Ovary (tissue), 9 donors: ENCODE measurements around the gene REST. TPM values are rescaled to one million over a fixed set of nuclear protein-coding genes. Genes with fewer than 3 reads are reported as not detected.
A peak's percentile ranks its signal among the peaks of the same experiment; 100 is the strongest.

Source experiments
- DNase-seq, 5 donors: peaks; one replicate each; pipeline ENCODE4 v3.0.0-alpha.2; 2019 to 2020
- H3K27ac ChIP-seq, 2 donors: fragments of 200-600 bp; one replicate each; pipeline versions ENCODE4 v1.5.1 to v1.8.0; 2019 to 2022
- H3K27me3 ChIP-seq: fragments of 200-600 bp; one replicate; pipeline ENCODE4 v1.8.0; 2022
- H3K36me3 ChIP-seq: fragments of 200-600 bp; sonication (generic); one replicate; pipeline ENCODE4 v1.5.1; 2019
- H3K4me1 ChIP-seq: one replicate; pipeline ENCODE4 v1.8.1; 2013; ENCODE audit warnings: mild to moderate bottlenecking, moderate library complexity; ENCODE audit not compliant: insufficient read depth
- H3K4me3 ChIP-seq: fragments of 200-600 bp; sonication (generic); one replicate; pipeline ENCODE4 v1.5.1; 2017
- H3K9me3 ChIP-seq, 2 donors: fragments of 200-600 bp in 1 of 2; sonication (generic) in 1 of 2; one replicate each; pipeline versions ENCODE4 v1.5.1 to v1.8.1; 2013 to 2019; ENCODE audit warnings: mild to moderate bottlenecking in 1 of 2, moderate library complexity in 1 of 2
- EP300 ChIP-seq: sonication (generic); formaldehyde crosslinking; IDR thresholded peaks from one replicate; pipeline ENCODE4 v1.6.1; 2017; ENCODE audit warnings: antibody characterized with exemption
- POLR2A ChIP-seq: fragments of 450-650 bp; IDR thresholded peaks from one replicate; pipeline ENCODE4 v1.6.1; 2017; ENCODE audit warnings: antibody characterized with exemption, mild to moderate bottlenecking, moderate library complexity
- WGBS, 3 donors: extraction: QIAGEN DNeasy Blood & Tissue Kit in 1 of 3; methylation state at CpG; one replicate each; pipeline versions ENCODE4 v1.1.5 to v1.1.7; 2013 to 2017; 5-methylcytosine and 5-hydroxymethylcytosine counted together
- intact Hi-C, 4 donors: fragments of 100-400 bp; cut with DNase I; formaldehyde crosslinking; loops; one replicate each; pipeline versions ENCODE4 v1.11.0 to v1.15.1; 2022 to 2023
- polyA plus RNA-seq, 2 donors: library from polyadenylated mRNA; stranded (reverse); fragments of 200-250 nt in 1 of 2; fragments of 350-450 nt in 1 of 2; fragmentation: Illumina TruSeq in 1 of 2; extraction: RNeasy Lipid Tissue Mini Kit (QIAGEN cat#74804) in 1 of 2; gene quantifications; one replicate each; pipeline ENCODE4 v1.2.3, GENCODE V29; 2013 to 2014
- total RNA-seq, 7 donors: library from RNA; depleted of rRNA in 2 of 7; stranded (reverse); fragments of >200 nt in 2 of 7; fragmentation: NEBNext Ultra II Directional in 3 of 7; extraction: Animal tissue kit (Norgen Biotek cat#: 25700) in 3 of 7; gene quantifications; one replicate each; pipeline versions ENCODE4 v1.1.0 to v1.2.4, GENCODE V29; 2016 to 2023
- TF ChIP-seq, protein P1 (sequence below), 3 donors: fragments of 450-650 bp in 2 of 3; fragments of 200-600 bp in 1 of 3; IDR thresholded peaks; one replicate each; pipeline versions ENCODE4 v1.5.1 to v1.8.0; 2016 to 2022; ENCODE audit warnings: antibody characterized with exemption in 3 of 3, mild to moderate bottlenecking in 1 of 3
- donor health status: DM: no; HTN: no; CAD: no; lungs with moderate emphysema.
- donor health status: DM: no; HTN: no; CAD: no.
- donor health status: Bipolar disorder and iron deficiency.
- donor health status: DM: yes; HTN: yes; CAD: no.
- donor health status: DM: no; HTN: no; CAD: no.
- donor health status: DM: yes; HTN: yes; CAD: no.

Gene REST
- total and polyA plus RNA-seq, 9 donors: 8.2 to 43.7 (median 31.5) TPM

- intact Hi-C loops: no loop called here
- no peaks in the 10 kb centered on the region for H3K4me1 ChIP-seq
- no peak for DNase-seq
- H3K4me3 ChIP-seq: no peak overlapping the region
- TF ChIP-seq EP300 (no peak), POLR2A (no peak)
- TF ChIP-seq, protein P1, sequence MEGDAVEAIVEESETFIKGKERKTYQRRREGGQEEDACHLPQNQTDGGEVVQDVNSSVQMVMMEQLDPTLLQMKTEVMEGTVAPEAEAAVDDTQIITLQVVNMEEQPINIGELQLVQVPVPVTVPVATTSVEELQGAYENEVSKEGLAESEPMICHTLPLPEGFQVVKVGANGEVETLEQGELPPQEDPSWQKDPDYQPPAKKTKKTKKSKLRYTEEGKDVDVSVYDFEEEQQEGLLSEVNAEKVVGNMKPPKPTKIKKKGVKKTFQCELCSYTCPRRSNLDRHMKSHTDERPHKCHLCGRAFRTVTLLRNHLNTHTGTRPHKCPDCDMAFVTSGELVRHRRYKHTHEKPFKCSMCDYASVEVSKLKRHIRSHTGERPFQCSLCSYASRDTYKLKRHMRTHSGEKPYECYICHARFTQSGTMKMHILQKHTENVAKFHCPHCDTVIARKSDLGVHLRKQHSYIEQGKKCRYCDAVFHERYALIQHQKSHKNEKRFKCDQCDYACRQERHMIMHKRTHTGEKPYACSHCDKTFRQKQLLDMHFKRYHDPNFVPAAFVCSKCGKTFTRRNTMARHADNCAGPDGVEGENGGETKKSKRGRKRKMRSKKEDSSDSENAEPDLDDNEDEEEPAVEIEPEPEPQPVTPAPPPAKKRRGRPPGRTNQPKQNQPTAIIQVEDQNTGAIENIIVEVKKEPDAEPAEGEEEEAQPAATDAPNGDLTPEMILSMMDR (IDR thresholded peaks at IDR 0.05): no peak
- no peaks in the 10 kb centered on the region for H3K36me3 ChIP-seq
- H3K9me3 ChIP-seq: no peaks in the 10 kb centered on the region
- no peak overlapping the region for H3K27ac ChIP-seq
- no peaks in the 10 kb centered on the region for H3K27me3 ChIP-seq
These were observed 33.3 kb downstream of the REST start for GRCh38 chr4:56940971-56941370.

GRCh38 chr4:56941403-56941802, 33.7 kb downstream of the REST start:
- no peaks in the 10 kb centered on the region for H3K36me3 ChIP-seq
- H3K4me1 ChIP-seq: no peaks in the 10 kb centered on the region
- H3K9me3 ChIP-seq: no peaks in the 10 kb centered on the region
- WGBS, 3 donors: 61 to 74% (median 67%) methylated on average over 3 of the region's 3 CpGs
- DNase-seq: no peak
- H3K4me3 ChIP-seq: no peak overlapping the region
- no peaks in the 10 kb centered on the region for H3K27me3 ChIP-seq
- no peak for TF ChIP-seq EP300
- TF ChIP-seq, protein P1 (IDR thresholded peaks at IDR 0.05): no peak
- intact Hi-C loops: no loop called here
- H3K27ac ChIP-seq: no peak overlapping the region

DNA sequence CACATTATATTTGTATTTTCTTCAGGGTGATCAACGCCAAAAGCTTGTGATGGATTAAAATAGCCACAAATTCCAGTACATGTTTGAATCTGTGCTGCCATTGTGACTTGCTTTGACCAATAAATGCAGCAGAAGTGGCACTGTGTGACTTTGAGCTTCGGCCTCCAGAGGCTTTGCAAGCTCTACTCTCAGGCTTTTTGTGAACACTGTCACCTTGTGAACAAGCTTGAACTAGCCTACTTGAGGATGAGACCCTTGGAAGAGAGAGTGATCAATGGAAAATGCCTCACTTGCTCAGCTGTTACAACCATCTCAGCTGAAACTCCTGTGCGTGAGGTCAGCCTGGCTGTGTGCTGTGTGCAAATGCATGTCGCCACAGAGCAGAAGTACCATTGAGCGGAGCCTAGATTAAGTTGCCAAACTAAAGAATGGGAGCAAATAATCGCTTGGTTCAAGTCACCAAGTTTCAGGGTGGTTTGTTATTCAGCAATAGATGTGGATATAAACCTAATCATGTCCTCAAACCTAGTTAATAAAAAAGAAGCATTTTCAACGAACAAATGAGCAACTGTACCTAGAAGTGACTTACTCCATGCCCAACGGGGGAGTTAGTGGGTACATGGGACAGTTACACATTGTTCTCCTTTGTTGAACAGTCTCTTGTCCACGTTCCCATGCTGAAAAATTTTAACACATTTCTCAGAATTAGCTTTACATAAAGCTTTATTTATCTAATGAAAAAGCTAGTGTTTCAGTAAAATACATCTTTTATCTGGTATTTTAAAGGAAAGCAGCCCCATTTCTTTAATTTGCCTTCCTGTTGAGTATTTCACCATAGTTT, 46.2 kb downstream of the REST start:
- TF ChIP-seq EP300: no peak
- TF ChIP-seq, protein P1 (IDR thresholded peaks at IDR 0.05): no peak
- TF ChIP-seq POLR2A: no peak
- Histone ChIP-seq H3K36me3 (no peaks in the 10 kb centered on the region), H3K27ac (no peak overlapping the region), H3K4me3 (no peak overlapping the region), H3K9me3 (no peaks in the 10 kb centered on the region), H3K27me3 (no peaks in the 10 kb centered on the region), H3K4me1 (peaks cover 1% of the 10 kb centered on the region)
- intact Hi-C loops: no loop called here
- 90 to 91% (median 91%) methylated on average over 9 of the region's 9 CpGs for WGBS, 3 donors
- DNase-seq: no peak

DNA sequence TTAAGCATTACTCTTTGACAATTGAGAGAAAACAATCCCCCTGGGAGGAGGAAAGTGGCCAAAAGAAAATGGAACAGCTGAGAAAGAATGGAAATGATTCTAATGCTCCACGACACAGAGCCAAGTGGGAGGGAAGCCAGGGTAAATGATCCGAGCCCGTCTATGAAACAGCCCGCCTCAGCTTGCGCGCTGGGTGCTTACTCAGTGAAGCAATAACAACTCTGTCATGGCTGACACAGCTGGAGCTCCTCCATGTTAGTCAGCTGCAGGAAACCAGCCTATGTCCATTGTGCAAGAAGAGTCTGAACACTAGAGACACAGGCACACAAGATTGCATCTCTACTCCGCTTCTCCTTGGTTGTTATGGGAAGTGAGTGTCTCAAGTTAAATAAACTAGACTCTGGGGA, 50.4 kb downstream of the REST start:
- DNase-seq: peak; percentile 69 to 84 (median 71)
- H3K4me1 ChIP-seq: peaks cover 1% of the 10 kb centered on the region
- 4 to 9% (median 6%) methylated on average over 7 of the region's 7 CpGs for WGBS, 3 donors
- no peak overlapping the region for H3K4me3 ChIP-seq
- no peaks in the 10 kb centered on the region for H3K27me3 ChIP-seq
- H3K9me3 ChIP-seq: no peaks in the 10 kb centered on the region
- TF ChIP-seq, protein P1 (IDR thresholded peaks at IDR 0.05): no peak
- TF ChIP-seq POLR2A: no peak
- TF ChIP-seq EP300: no peak
- intact Hi-C loops: no loop called here
- H3K36me3 ChIP-seq: no peaks in the 10 kb centered on the region
- no peak overlapping the region for H3K27ac ChIP-seq
